HUES64 (cell line): ENCODE data around the gene ANO8.

Experiments used
- H3K27ac ChIP-seq: 2 replicates; pipeline ENCODE4 v1.7.0; 2013; ENCODE audit warnings: low read depth, low read length, inconsistent platforms
- H3K27me3 ChIP-seq: 2 replicates; pipeline ENCODE4 v1.6.1; 2013; ENCODE audit warnings: mild to moderate bottlenecking, low read length; ENCODE audit not compliant: insufficient read depth
- H3K36me3 ChIP-seq: 2 replicates; pipeline ENCODE4 v1.6.1; 2013; ENCODE audit warnings: mild to moderate bottlenecking, low read length; ENCODE audit not compliant: insufficient read depth
- H3K4me1 ChIP-seq: 2 replicates; pipeline ENCODE4 v1.6.1; 2013; ENCODE audit warnings: mild to moderate bottlenecking, low read length, moderate library complexity; ENCODE audit not compliant: insufficient read depth
- H3K4me3 ChIP-seq: 2 replicates; pipeline ENCODE4 v1.5.1; 2013; ENCODE audit warnings: mild to moderate bottlenecking, low read length, moderate library complexity
- H3K9ac ChIP-seq: 2 replicates; pipeline ENCODE4 v1.6.1; 2013; ENCODE audit warnings: mild to moderate bottlenecking, low read depth, low read length
- H3K9me3 ChIP-seq: 2 replicates; pipeline ENCODE4 v1.6.1; 2013; ENCODE audit warnings: low read depth, low read length; ENCODE audit not compliant: insufficient read depth
- WGBS: fragments of 150-250, 120-280 bp; methylation state at CpG from one replicate; pipeline ENCODE4 v1.1.7; 2013; ENCODE audit warnings: missing lambda C conversion rate; 5-methylcytosine and 5-hydroxymethylcytosine counted together

Gene ANO8

DNA sequence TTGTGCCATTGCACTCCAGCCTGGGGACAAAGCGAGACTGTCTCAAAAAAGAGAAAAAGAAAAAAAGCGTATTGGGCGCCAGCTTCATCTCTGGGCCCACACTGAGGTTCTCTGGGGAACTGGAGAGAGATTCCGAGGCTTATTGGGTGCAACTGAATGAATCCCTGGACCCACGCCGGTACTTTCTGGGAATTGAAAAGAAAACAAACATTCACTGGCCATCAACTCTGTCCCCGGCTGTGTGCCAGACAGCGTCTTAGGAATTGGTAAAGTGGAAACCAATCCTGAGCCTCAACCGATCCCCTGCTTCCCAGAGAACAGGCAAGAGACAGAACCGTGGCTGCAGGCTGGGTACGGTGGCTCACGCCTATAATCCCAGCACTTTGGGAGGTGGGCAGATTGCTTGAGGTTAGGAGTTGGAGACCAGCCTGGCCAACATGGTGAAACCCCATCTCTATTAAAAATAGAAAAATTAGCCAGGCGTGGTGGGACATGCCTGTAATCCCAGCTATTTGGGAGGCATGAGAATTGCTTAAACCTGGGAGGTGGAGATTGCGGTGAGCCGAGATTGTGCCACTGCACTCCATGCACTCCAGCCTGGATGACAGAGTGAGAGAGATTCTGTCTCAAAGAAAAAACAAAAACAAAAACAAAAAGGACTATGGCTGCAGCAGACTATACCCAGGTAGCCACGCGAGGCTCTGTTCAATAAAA, 8.6 kb downstream of the ANO8 start:
- H3K4me1 ChIP-seq, result 0 out of 2 replicates have a peak, but pooled peaks cover 4% of the 10 kb centered on the region
- no peak overlapping the region for H3K4me3 ChIP-seq
- no peak overlapping the region; the same call in 1 of the 2 replicates for H3K27ac ChIP-seq
- H3K36me3 ChIP-seq, result peaks cover 27% of the 10 kb centered on the region
- no peaks in the 10 kb centered on the region for H3K9me3 ChIP-seq
- no peak overlapping the region for H3K9ac ChIP-seq
- WGBS, result 96% methylated on average over 17 of the region's 17 CpGs
- H3K27me3 ChIP-seq, result peaks cover 7% of the 10 kb centered on the region

GRCh38 chr19:17325133-17325532, 9.5 kb downstream of the ANO8 start:
- Histone ChIP-seq H3K9ac (no peak overlapping the region), H3K9me3 (no peaks in the 10 kb centered on the region)

DNA sequence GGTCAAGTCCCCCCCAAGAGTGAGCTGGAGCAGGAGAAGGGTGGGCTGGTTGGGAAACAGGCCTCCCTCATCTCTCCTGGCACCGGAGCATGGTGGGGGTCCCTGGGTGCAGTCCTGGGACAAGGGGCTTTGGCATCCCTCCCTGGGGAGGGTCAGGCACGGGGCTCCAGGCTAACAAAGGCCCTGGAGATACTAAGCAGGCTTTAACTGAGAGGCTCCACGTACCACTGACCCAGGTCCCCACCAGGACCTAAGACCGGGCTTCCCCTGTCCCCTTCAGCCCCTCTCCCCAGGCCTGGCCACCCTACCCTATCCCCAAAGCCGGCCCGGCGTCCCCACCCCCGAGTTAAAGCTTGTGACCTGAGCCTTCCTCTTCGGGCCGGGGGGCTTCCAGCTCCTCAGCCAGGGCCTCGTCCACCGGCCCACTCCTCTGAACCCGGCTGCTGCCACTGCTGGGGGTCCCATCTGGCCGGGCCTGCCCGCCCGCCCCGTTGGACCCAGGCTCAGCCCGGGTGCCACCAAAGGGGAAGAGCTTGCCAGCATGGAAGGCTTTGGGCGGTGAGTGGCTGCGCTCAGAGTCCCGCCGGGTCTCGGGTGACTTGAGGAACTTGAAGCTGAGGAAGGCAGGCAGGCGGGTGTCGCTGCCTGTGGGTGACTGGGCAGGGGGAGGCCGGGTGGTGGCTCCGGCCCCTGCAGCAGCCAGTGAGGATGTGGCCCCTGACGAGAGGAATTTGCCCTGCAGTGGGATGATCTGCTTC, 10.1 kb downstream of the ANO8 start:
- Histone ChIP-seq H3K4me1 (0 out of 2 replicates have a peak, but pooled peaks cover 4% of the 10 kb centered on the region), H3K27me3 (peaks cover 4% of the 10 kb centered on the region), H3K36me3 (peaks cover 40% of the 10 kb centered on the region), H3K9me3 (no peaks in the 10 kb centered on the region), H3K4me3 (no peak overlapping the region), H3K27ac (no peak overlapping the region), H3K9ac (no peak overlapping the region)
- 94% methylated on average over 28 of the region's 28 CpGs for WGBS

More at GRCh38 chr19:17325133-17325532, 9.5 kb downstream of the ANO8 start:
- H3K27me3 ChIP-seq, result peaks cover 7% of the 10 kb centered on the region
- no peak overlapping the region for H3K4me3 ChIP-seq
- H3K27ac ChIP-seq, result no peak overlapping the region
- 0 out of 2 replicates have a peak, but pooled peaks cover 4% of the 10 kb centered on the region for H3K4me1 ChIP-seq
- peaks cover 35% of the 10 kb centered on the region for H3K36me3 ChIP-seq
- WGBS, result 97% methylated on average over 20 of the region's 20 CpGs

DNA sequence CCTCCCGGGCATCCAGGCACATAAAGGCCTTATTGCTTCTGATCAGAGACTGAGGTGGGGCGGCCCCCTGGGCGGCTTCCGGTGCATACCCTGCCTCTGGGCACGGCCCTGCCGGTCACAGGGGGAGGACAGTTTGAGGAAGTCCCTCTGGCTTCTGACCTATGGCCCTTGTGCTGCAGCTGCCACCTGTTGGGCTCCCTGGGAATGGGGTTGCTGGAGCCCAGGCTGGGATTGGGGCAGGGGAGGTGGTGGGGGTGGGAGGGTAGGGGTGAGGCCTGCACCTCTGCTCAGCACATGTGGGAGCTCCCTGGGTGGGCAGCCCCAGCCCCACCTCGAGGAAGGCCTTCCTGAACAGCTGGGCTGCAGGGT, 10.7 kb downstream of the ANO8 start:
- peaks cover 45% of the 10 kb centered on the region for H3K36me3 ChIP-seq
- H3K4me3 ChIP-seq, result no peak overlapping the region
- WGBS, result 89% methylated on average over 7 of the region's 7 CpGs
- no peak overlapping the region for H3K27ac ChIP-seq
- no peak overlapping the region for H3K9ac ChIP-seq
- H3K4me1 ChIP-seq, result 0 out of 2 replicates have a peak, but pooled peaks cover 4% of the 10 kb centered on the region
- H3K9me3 ChIP-seq, result no peaks in the 10 kb centered on the region
- H3K27me3 ChIP-seq, result no peaks in the 10 kb centered on the region; the same call in 1 of the 2 replicates

DNA sequence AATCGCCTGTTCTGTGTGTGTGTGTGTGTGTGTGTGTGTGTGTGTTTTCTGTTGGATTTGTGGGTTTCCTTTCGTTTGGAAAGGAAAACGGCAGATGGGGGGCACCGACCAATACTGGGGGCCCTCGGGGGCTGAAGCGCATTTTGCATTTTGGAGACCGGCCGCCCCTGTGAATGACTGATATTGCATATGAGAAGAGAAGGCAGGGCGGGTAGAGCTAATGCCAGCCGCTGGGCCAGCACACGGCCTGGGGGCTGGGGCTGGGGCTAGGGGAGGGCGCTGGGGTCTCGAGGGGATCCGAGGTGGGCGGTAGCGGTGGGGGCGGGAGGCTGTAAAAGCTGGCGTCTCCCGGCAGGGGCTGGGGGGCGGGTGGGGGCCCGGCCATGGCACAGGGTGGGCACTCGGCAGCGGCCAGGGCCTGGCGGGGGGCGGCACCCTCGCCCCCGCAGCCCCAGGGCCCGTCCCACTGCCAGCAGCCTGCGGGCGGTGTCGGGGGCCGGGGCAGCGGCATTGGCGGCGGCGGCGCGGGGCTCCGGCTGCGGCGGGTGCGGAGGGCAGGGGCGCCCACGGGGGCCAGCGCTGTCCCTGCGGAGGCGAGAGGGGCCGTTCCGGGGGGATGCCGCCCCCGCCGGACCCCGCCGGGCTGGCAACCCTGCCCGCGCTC, 11.2 kb downstream of the ANO8 start:
- no peak overlapping the region for H3K4me3 ChIP-seq
- 0 out of 2 replicates have a peak, but pooled peaks cover 4% of the 10 kb centered on the region for H3K4me1 ChIP-seq
- no peak overlapping the region for H3K27ac ChIP-seq
- H3K9ac ChIP-seq, result no peak overlapping the region
- WGBS, result 96% methylated on average over 56 of the region's 56 CpGs
- H3K36me3 ChIP-seq, result peaks cover 48% of the 10 kb centered on the region
- H3K9me3 ChIP-seq, result no peaks in the 10 kb centered on the region
- no peaks in the 10 kb centered on the region for H3K27me3 ChIP-seq

GRCh38 chr19:17322854-17323253, 11.8 kb downstream of the ANO8 start:
- Histone ChIP-seq H3K9ac (0 out of 2 replicates have a peak overlapping the region, but pooled peaks have one; percentile 1), H3K4me1 (0 out of 2 replicates have a peak, but pooled peaks cover 4% of the 10 kb centered on the region), H3K27me3 (no peaks in the 10 kb centered on the region), H3K36me3 (peaks cover 48% of the 10 kb centered on the region), H3K27ac (0 out of 2 replicates have a peak overlapping the region, but pooled peaks have one; percentile 1), H3K4me3 (no peak overlapping the region), H3K9me3 (no peaks in the 10 kb centered on the region)
- WGBS, result 93% methylated on average over 9 of the region's 10 CpGs

- Histone ChIP-seq H3K4me1 (0 out of 2 replicates have a peak, but pooled peaks cover 3% of the 10 kb centered on the region), H3K36me3 (peaks cover 48% of the 10 kb centered on the region), H3K27ac (0 out of 2 replicates have a peak overlapping the region, but pooled peaks have one; percentile 35), H3K9me3 (no peaks in the 10 kb centered on the region), H3K27me3 (no peaks in the 10 kb centered on the region), H3K4me3 (no peak overlapping the region), H3K9ac (no peak overlapping the region)
- 93% methylated on average over 19 of the region's 19 CpGs for WGBS
These were observed 12.8 kb downstream of the ANO8 start for GRCh38 chr19:17321655-17322489.

DNA sequence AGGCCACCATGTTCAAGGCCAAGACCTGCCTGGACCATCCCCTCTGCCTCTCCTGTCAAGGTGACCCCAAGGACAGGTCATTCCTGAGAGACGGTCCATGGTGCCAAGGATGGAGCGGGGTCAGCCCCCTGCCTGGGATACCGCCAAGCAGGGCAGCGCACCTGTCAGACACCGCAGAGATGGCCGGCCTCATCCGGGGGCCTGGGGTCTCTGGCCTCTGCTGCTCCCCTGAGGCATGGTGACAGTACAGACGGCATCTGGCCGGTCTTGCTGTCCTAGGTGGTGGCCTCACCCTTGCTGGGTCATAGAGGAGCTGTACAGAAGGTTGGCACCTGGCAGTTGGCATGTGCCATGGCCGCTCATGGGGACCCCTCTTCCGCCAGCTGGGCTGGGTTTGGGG, 14.2 kb downstream of the ANO8 start:
- H3K36me3 ChIP-seq, result peaks cover 50% of the 10 kb centered on the region
- no peak overlapping the region for H3K27ac ChIP-seq
- no peaks in the 10 kb centered on the region for H3K9me3 ChIP-seq
- no peak overlapping the region for H3K4me3 ChIP-seq
- H3K27me3 ChIP-seq, result no peaks in the 10 kb centered on the region
- no peak overlapping the region for H3K9ac ChIP-seq
- 86% methylated on average over 11 of the region's 11 CpGs for WGBS
- no peaks in the 10 kb centered on the region for H3K4me1 ChIP-seq

- Histone ChIP-seq H3K27ac (no peak overlapping the region), H3K9me3 (no peaks in the 10 kb centered on the region), H3K9ac (no peak overlapping the region), H3K4me3 (no peak overlapping the region), H3K4me1 (no peaks in the 10 kb centered on the region), H3K27me3 (no peaks in the 10 kb centered on the region), H3K36me3 (peaks cover 50% of the 10 kb centered on the region)
- 95% methylated on average over 39 of the region's 40 CpGs for WGBS
These were observed 15.0 kb downstream of the ANO8 start for GRCh38 chr19:17319473-17320238.

DNA sequence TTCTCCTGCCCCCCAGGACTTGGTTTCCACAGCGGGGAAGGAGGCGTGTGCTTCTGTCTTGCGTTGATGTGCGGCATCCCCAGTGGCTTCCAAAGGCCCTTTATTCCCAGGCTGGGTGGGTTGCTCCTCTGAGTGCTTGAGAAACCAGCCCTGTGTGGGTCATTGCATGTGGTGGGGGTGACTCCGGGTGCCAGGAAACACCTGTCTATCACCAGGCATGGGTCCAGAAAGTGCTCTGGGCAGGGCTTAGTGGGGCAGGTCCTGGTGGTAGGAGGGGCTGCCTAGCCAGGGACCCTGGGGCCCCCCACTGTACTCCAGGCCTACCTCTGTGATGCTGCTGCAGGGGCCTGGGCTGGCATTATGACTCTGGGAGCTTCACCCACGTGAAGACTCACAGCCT, 15.7 kb downstream of the ANO8 start:
- H3K4me1 ChIP-seq, result no peaks in the 10 kb centered on the region
- no peaks in the 10 kb centered on the region for H3K27me3 ChIP-seq
- no peak overlapping the region for H3K27ac ChIP-seq
- 94% methylated on average over 6 of the region's 6 CpGs for WGBS
- no peak overlapping the region for H3K9ac ChIP-seq
- H3K36me3 ChIP-seq, result peaks cover 57% of the 10 kb centered on the region
- H3K4me3 ChIP-seq, result no peak overlapping the region
- H3K9me3 ChIP-seq, result no peaks in the 10 kb centered on the region
